ENCODE measurements around the gene MANEA.

GRCh38 chr6:95546148-95546547, 31.2 kb upstream of the MANEA start:
- TF ChIP-seq REST (IDR thresholded peaks at IDR 0.05; ENCODE audit: borderline replicate concordance in 1 of 2, low read depth in 1 of 2, low read length in 2 of 2) (no peak), CTCF (CRISPR knock-in tag; IDR thresholded peaks at IDR 0.05) (no peak), POLR2AphosphoS5 (IDR thresholded peaks at IDR 0.05; ENCODE audit: low read depth, low read length) (no peak), FOXA1 (IDR thresholded peaks at IDR 0.05) (no peak), FOXA1 (CRISPR knock-in tag; IDR thresholded peaks at IDR 0.05) (no peak), NFIC (IDR thresholded peaks at IDR 0.05; ENCODE audit: low read length) (no peak), ZNF746 (CRISPR knock-in tag; IDR thresholded peaks at IDR 0.05) (no peak), STAT6 (CRISPR knock-in tag; IDR thresholded peaks at IDR 0.05; ENCODE audit: borderline replicate concordance) (no peak), ATF7 (IDR thresholded peaks at IDR 0.05) (no peak), ATF7 (CRISPR knock-in tag; IDR thresholded peaks at IDR 0.05) (no peak), PLSCR1 (CRISPR knock-in tag; IDR thresholded peaks at IDR 0.05; ENCODE audit: borderline replicate concordance) (no peak), HDAC1 (CRISPR knock-in tag; IDR thresholded peaks at IDR 0.05) (no peak), TAF1 (CRISPR knock-in tag; IDR thresholded peaks at IDR 0.05) (no peak), CHCHD3 (CRISPR knock-in tag; IDR thresholded peaks at IDR 0.05) (no peak), RBM39 (IDR thresholded peaks at IDR 0.05; ENCODE audit: low read depth, low read length, poor library complexity, severe bottlenecking) (no peak)

All from HepG2 (cell line).